OCI-LY7 (cell line): ENCODE data around the gene CENPX. TPM values are rescaled to one million over a fixed set of nuclear protein-coding genes. Genes with fewer than 3 reads are reported as not detected.
"Not testable (repeated sequence)": the region's sequence is repeated elsewhere in the genome, so short reads cannot be mapped to it uniquely, and the experiment has no call there.

ENCODE experiments used
- BruUV-seq: library from RNA; stranded (reverse); fragments of 400-500 nt; replicated peaks from 2 replicates; lab custom pipeline; 2021; lab: Mats Ljungman, UMichigan
- CTCF ChIA-PET: fragments of 300-600 bp; sonication (Branson Sonifier 250); formaldehyde crosslinking; loops from one replicate; lab custom pipeline; 2022; ENCODE audit warnings: antibody characterized with exemption; ENCODE audit not compliant: unreplicated experiment; lab: Charles Lee
- POLR2A ChIA-PET: fragments of 300-600 bp; sonication (Branson Sonifier 250); formaldehyde crosslinking; loops from one replicate; lab custom pipeline; 2022; ENCODE audit warnings: antibody characterized with exemption; lab: Charles Lee
- DNase-seq: peaks from one replicate; pipeline ENCODE4 v3.0.0-alpha.2; 2015; ENCODE audit warnings: low spot score
- H2AFZ ChIP-seq: fragments of 200-600 bp; sonication (generic), shearing (Covaris generic); 2 replicates; pipeline ENCODE4 v1.6.1; 2014; ENCODE audit warnings: mild to moderate bottlenecking, antibody characterized with exemption, low read length, moderate library complexity
- H3K27ac ChIP-seq: fragments of 200-600 bp; sonication (generic); 2 replicates; pipeline ENCODE4 v1.5.1; 2014; ENCODE audit warnings: mixed run types, low read depth, mild to moderate bottlenecking, moderate library complexity, low read length, inconsistent platforms; ENCODE audit not compliant: poor library complexity, severe bottlenecking
- H3K36me3 ChIP-seq: fragments of 200-600 bp; sonication (generic); 2 replicates; pipeline ENCODE4 v1.6.1; 2014; ENCODE audit warnings: mild to moderate bottlenecking, antibody characterized with exemption, low read length, moderate library complexity, mixed read lengths; ENCODE audit not compliant: insufficient read depth
- H3K4me1 ChIP-seq: fragments of 200-600 bp; sonication (generic); 2 replicates; pipeline ENCODE4 v1.5.1; 2014; ENCODE audit warnings: mild to moderate bottlenecking, low read length; ENCODE audit not compliant: insufficient read depth, poor library complexity, severe bottlenecking
- H3K4me2 ChIP-seq: fragments of 200-600 bp; sonication (generic); 2 replicates; pipeline ENCODE4 v1.6.1; 2014; ENCODE audit warnings: mild to moderate bottlenecking, low read length
- H3K4me3 ChIP-seq: fragments of 200-600 bp; sonication (generic); 2 replicates; pipeline ENCODE4 v1.5.1; 2014; ENCODE audit warnings: mild to moderate bottlenecking, low read depth, low read length; ENCODE audit not compliant: poor library complexity, severe bottlenecking
- H3K79me2 ChIP-seq: fragments of 200-600 bp; sonication (generic); 2 replicates; pipeline ENCODE4 v1.6.1; 2016; ENCODE audit warnings: low read depth, mild to moderate bottlenecking, low read length, moderate library complexity, mixed read lengths; ENCODE audit not compliant: insufficient read depth
- H3K9me2 ChIP-seq: fragments of 200-600 bp; sonication (generic); 2 replicates; pipeline ENCODE4 v1.6.1; 2016; ENCODE audit warnings: mild to moderate bottlenecking, low read length, mixed read lengths; ENCODE audit not compliant: insufficient read depth
- H3K9me3 ChIP-seq: fragments of 200-600 bp; sonication (generic); 2 replicates; pipeline ENCODE4 v1.6.1; 2014; ENCODE audit warnings: mild to moderate bottlenecking, mixed run types, low read length, mixed read lengths
- H4K20me1 ChIP-seq: fragments of 200-600 bp; sonication (generic); 2 replicates; pipeline ENCODE4 v1.6.1; 2014; ENCODE audit warnings: mild to moderate bottlenecking, antibody characterized with exemption, low read length, moderate library complexity, mixed read lengths; ENCODE audit not compliant: insufficient read depth
- EZH2phosphoT487 ChIP-seq: fragments of 200-600 bp; sonication (generic); IDR thresholded peaks from 2 replicates; pipeline ENCODE4 v1.6.1; 2018; ENCODE audit warnings: low read depth, borderline replicate concordance, mild to moderate bottlenecking, mixed run types, antibody characterized with exemption, low read length, moderate library complexity, mixed read lengths
- intact Hi-C: fragments of 100-400 bp; cut with micrococcal nuclease; formaldehyde crosslinking; loops from one replicate; pipeline ENCODE4 v1.10.0; 2022; ENCODE audit not compliant: unreplicated experiment
- total RNA-seq, 2 experiments: library from RNA; depleted of rRNA in 1 of 2; stranded (reverse); fragments of >200 nt in 1 of 2; shearing (Covaris generic) in 1 of 2; gene quantifications; 2 replicates each; pipeline ENCODE4 v1.2.3, GENCODE V29; 2014 to 2022
- TF ChIP-seq, protein P1 (sequence below): fragments of 200-600 bp; sonication (generic); conservative IDR thresholded peaks from 2 replicates; pipeline ENCODE4 v1.5.1; 2014; ENCODE audit warnings: mild to moderate bottlenecking, antibody characterized with exemption, low read length, moderate library complexity, mixed read lengths

The CENPX gene
- total RNA-seq, 2 experiments from 2014 or later: 130 to 251 TPM

DNA sequence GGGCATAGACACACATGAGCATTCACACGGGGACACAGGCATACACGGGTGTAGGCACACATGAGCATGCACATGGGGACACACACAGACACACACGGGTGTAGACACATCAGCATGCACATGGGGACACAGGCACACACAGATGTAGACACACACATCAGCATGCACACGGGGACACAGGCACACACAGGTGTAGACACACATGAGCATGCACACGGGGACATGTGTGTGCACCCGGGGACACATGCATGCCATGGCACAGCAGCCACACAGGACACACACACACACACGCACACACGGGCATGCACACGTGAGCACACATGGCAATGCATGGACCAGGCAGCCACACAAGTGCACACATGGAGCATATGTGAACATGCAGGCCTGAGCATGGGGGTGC, 20.0 kb upstream of the CENPX start:
- BruUV-seq: no TSS peak
- DNase-seq: no peak
- Histone ChIP-seq H3K9me2 (no peaks in the 10 kb centered on the region), H4K20me1 (no peaks in the 10 kb centered on the region), H3K4me3 (no peak overlapping the region), H3K4me2 (no peak overlapping the region), H3K4me1 (peaks cover 10% of the 10 kb centered on the region), H3K9me3 (no peaks in the 10 kb centered on the region), H2AFZ (no peak overlapping the region), H3K27ac (no peak overlapping the region), H3K36me3 (no peaks in the 10 kb centered on the region), H3K79me2 (no peaks in the 10 kb centered on the region)
- TF ChIP-seq, protein P1, sequence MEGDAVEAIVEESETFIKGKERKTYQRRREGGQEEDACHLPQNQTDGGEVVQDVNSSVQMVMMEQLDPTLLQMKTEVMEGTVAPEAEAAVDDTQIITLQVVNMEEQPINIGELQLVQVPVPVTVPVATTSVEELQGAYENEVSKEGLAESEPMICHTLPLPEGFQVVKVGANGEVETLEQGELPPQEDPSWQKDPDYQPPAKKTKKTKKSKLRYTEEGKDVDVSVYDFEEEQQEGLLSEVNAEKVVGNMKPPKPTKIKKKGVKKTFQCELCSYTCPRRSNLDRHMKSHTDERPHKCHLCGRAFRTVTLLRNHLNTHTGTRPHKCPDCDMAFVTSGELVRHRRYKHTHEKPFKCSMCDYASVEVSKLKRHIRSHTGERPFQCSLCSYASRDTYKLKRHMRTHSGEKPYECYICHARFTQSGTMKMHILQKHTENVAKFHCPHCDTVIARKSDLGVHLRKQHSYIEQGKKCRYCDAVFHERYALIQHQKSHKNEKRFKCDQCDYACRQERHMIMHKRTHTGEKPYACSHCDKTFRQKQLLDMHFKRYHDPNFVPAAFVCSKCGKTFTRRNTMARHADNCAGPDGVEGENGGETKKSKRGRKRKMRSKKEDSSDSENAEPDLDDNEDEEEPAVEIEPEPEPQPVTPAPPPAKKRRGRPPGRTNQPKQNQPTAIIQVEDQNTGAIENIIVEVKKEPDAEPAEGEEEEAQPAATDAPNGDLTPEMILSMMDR: no peak
- no peak for TF ChIP-seq EZH2phosphoT487
- ChIA-PET POLR2A (no interaction called here), CTCF (no interaction called here)
- intact Hi-C loops: no loop called here

- BruUV-seq: no TSS peak
- Histone ChIP-seq H3K9me3 (no peaks in the 10 kb centered on the region), H3K4me3 (no peak overlapping the region), H3K9me2 (no peaks in the 10 kb centered on the region), H4K20me1 (0 out of 2 replicates have a peak, but pooled peaks cover 5% of the 10 kb centered on the region), H3K4me2 (no peak overlapping the region), H2AFZ (no peak overlapping the region), H3K4me1 (peaks cover 17% of the 10 kb centered on the region), H3K27ac (no peak overlapping the region), H3K79me2 (no peaks in the 10 kb centered on the region), H3K36me3 (no peaks in the 10 kb centered on the region)
- intact Hi-C loops: no loop called here
- ChIA-PET CTCF (no interaction called here), POLR2A (interaction anchor here (0.7 to 1.0 kb wide), 2 partner anchors 29 to 59 kb away, joined by 3 to 4 read pairs; no protein-coding TSS in a partner anchor)
- DNase-seq: no peak
- no peak for TF ChIP-seq EZH2phosphoT487
- TF ChIP-seq, protein P1: no peak
These were observed 18.6 kb upstream of the CENPX start for GRCh38 chr17:82041144-82041814.

GRCh38 chr17:82039695-82040299, 17.1 kb upstream of the CENPX start:
- Histone ChIP-seq H4K20me1 (0 out of 2 replicates have a peak, but pooled peaks cover 5% of the 10 kb centered on the region), H2AFZ (no peak overlapping the region), H3K36me3 (no peaks in the 10 kb centered on the region), H3K4me2 (no peak overlapping the region), H3K27ac (no peak overlapping the region), H3K9me3 (no peaks in the 10 kb centered on the region), H3K9me2 (no peaks in the 10 kb centered on the region), H3K4me3 (no peak overlapping the region), H3K79me2 (no peaks in the 10 kb centered on the region), H3K4me1 (peaks cover 19% of the 10 kb centered on the region)
- CTCF ChIA-PET: no interaction called here
- POLR2A ChIA-PET: interaction anchor here (0.7 kb wide), 1 partner anchor 20 kb away, joined by 3 read pairs; no protein-coding TSS in a partner anchor
- intact Hi-C loops: loop anchor here (5.0 kb wide), 1 partner anchor 167 kb away; the partner anchor contains the start of gene ARHGDIA
- TF ChIP-seq EZH2phosphoT487: no peak
- TF ChIP-seq, protein P1: no peak
- no peak for DNase-seq
- no TSS peak for BruUV-seq

DNA sequence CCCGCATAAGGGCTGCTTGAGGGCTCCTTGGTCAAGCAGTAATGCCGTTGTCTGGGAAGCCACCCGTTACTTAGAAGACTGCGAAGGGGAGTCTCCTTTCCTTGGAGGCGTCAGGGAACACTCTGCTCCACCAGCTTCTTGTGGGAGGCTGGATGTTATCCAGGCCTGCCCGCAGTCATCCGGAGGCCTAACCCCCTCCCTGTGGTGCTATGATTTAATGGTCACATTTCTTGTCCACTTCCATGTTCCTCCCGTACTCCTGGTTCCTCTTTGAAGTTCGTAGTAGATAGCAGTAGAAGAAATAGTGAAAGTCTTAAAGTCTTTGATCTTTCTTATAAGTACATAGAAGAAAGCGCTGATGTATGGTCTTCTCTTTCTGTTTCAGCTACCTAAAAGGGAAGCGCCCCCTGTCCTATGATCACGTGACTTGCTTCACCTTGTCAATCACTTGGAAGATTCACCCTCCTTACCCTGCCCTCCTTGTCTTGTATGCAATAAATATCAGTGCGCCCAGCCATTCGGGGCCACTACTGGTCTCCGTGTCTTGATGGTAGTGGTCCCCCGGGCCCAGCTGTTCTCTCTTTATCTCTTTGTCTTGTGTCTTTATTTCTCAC, 16.2 kb upstream of the CENPX start:
- POLR2A ChIA-PET: interaction anchor here (1.1 to 1.5 kb wide), 2 partner anchors 11 to 27 kb away, joined by 3 read pairs; no protein-coding TSS in a partner anchor
- peak; percentile 41 for DNase-seq
- H4K20me1 ChIP-seq, H3K9me2 ChIP-seq, H3K4me2 ChIP-seq, H3K4me3 ChIP-seq, H3K79me2 ChIP-seq, H3K27ac ChIP-seq, H3K9me3 ChIP-seq, H2AFZ ChIP-seq, CTCF ChIA-PET, BruUV-seq, H3K36me3 ChIP-seq: not testable (repeated sequence)
- intact Hi-C loops: loop anchor here (5.0 kb wide), 1 partner anchor 167 kb away; the partner anchor contains the start of gene ARHGDIA
- H3K4me1 ChIP-seq: peaks cover 19% of the 10 kb centered on the region
